GM12878 (cell line): Measurements from ENCODE around the gene CCDC169. TPM values are rescaled to one million over a fixed set of nuclear protein-coding genes. Genes with fewer than 3 reads are reported as not detected.
A peak's percentile ranks its signal among the peaks of the same experiment; 100 is the strongest.

Experiments used
- ATAC-seq: fragments of 200-7000 bp; cut with Tn5 transposase; 3 replicates; pipeline ENCODE4 v1.9.1; 2020; ENCODE audit warnings: mild to moderate bottlenecking, moderate library complexity
- BruUV-seq: library from RNA; stranded (reverse); fragments of 400-500 nt; replicated peaks from 2 replicates; lab custom pipeline; 2021; lab: Mats Ljungman, UMichigan
- CTCF ChIA-PET: fragments of 300-600 bp; sonication (Branson Sonifier 250); formaldehyde crosslinking; extraction: SDS; loops from one replicate; lab custom pipeline; 2021; ENCODE audit warnings: inconsistent platforms; lab: Yijun Ruan, JAX
- POLR2A ChIA-PET: fragments of 350-600 bp; formaldehyde crosslinking; extraction: SDS; loops from one replicate; lab custom pipeline; 2021; ENCODE audit warnings: inconsistent platforms; lab: Charles Lee
- RAD21 ChIA-PET: fragments of 300-600 bp; sonication (Branson Sonifier 250); formaldehyde crosslinking; loops from one replicate; lab custom pipeline; 2023; ENCODE audit warnings: antibody characterized with exemption; ENCODE audit not compliant: unreplicated experiment; lab: Charles Lee
- SMC1A ChIA-PET: fragments of 300-600 bp; sonication (Branson Sonifier 250); formaldehyde crosslinking; loops from one replicate; lab custom pipeline; 2023; ENCODE audit not compliant: unreplicated experiment, uncharacterized antibody; lab: Charles Lee
- DNase-seq: peaks from one replicate; pipeline ENCODE4 v3.0.0-alpha.2; 2011; ENCODE audit warnings: low read depth, low spot score
- FAIRE-seq: peaks from 3 replicates; lab custom pipeline; 2011; peaks lifted over from hg19 to GRCh38; lab: Jason Lieb, UNC
- H2AFZ ChIP-seq: 2 replicates; pipeline ENCODE4 v1.6.0; 2011; ENCODE audit warnings: low read depth, low read length, control low read depth; ENCODE audit not compliant: control insufficient read depth
- H3K27ac ChIP-seq: 2 replicates; pipeline ENCODE4 v1.5.1; 2011; ENCODE audit warnings: control low read depth; ENCODE audit not compliant: control insufficient read depth, insufficient read depth
- H3K27me3 ChIP-seq, 2 experiments: replicated peaks in 1 of 2; 2 replicates each; pipeline versions ENCODE4 v1.6.0 to v1.6.1; 2011; ENCODE audit warnings: low read length in 1 of 2; ENCODE audit not compliant: control insufficient read depth in 2 of 2, insufficient read depth in 2 of 2
- H3K36me3 ChIP-seq, 2 experiments: 2 replicates each; pipeline ENCODE4 v1.5.1; 2011; ENCODE audit warnings: low read length in 1 of 2; ENCODE audit not compliant: control insufficient read depth in 2 of 2, insufficient read depth in 2 of 2
- H3K4me1 ChIP-seq: 2 replicates; pipeline ENCODE4 v1.6.1; 2011; ENCODE audit warnings: mild to moderate bottlenecking, low read length, moderate library complexity, mixed read lengths; ENCODE audit not compliant: control insufficient read depth, insufficient read depth
- H3K4me2 ChIP-seq: 2 replicates; pipeline ENCODE4 v1.6.0; 2011; ENCODE audit warnings: control low read depth; ENCODE audit not compliant: control insufficient read depth, insufficient read depth
- H3K4me3 ChIP-seq: fragments of 200-600 bp; sonication (generic); 2 replicates; pipeline ENCODE4 v1.5.1; 2016
- H3K79me2 ChIP-seq: 2 replicates; pipeline ENCODE4 v1.6.0; 2011; ENCODE audit warnings: low read length; ENCODE audit not compliant: control insufficient read depth, insufficient read depth
- H3K9ac ChIP-seq: 2 replicates; pipeline ENCODE4 v1.8.0; 2011; ENCODE audit warnings: low read length, control low read depth, mixed read lengths; ENCODE audit not compliant: control insufficient read depth, insufficient read depth
- H3K9me3 ChIP-seq: replicated peaks from 3 replicates; pipeline ENCODE4 v1.5.1; 2011; ENCODE audit warnings: mild to moderate bottlenecking, low read length; ENCODE audit not compliant: control insufficient read depth, insufficient read depth
- H4K20me1 ChIP-seq: 2 replicates; pipeline ENCODE4 v1.6.0; 2011; ENCODE audit not compliant: control insufficient read depth, insufficient read depth
- BCL11A ChIP-seq: IDR thresholded peaks from 2 replicates; pipeline ENCODE4 v1.6.1; 2011; ENCODE audit warnings: low read depth, low read length
- CHD1 ChIP-seq: IDR thresholded peaks from 2 replicates; pipeline ENCODE4 v1.6.1; 2012; ENCODE audit warnings: low read depth, low read length, improper control_type of control experiment
- EP300 ChIP-seq, 2 experiments: fragments of 150-350 bp in 1 of 2; IDR thresholded peaks; 2 replicates each; pipeline ENCODE4 v1.6.1; 2011 to 2012; ENCODE audit warnings: low read depth in 2 of 2, low read length in 2 of 2, borderline replicate concordance in 1 of 2, improper control_type of control experiment in 1 of 2, inconsistent platforms in 1 of 2; ENCODE audit not compliant: control insufficient read depth in 1 of 2
- IKZF1 ChIP-seq: fragments of 450-650 bp; conservative IDR thresholded peaks from 2 replicates; pipeline ENCODE4 v1.6.1; 2017; ENCODE audit warnings: antibody characterized with exemption, mild to moderate bottlenecking
- RELB ChIP-seq: fragments of 450-650 bp; IDR thresholded peaks from 2 replicates; pipeline ENCODE4 v1.6.1; 2017; ENCODE audit warnings: low read depth, mild to moderate bottlenecking, moderate library complexity
- RUNX3 ChIP-seq: IDR thresholded peaks from 2 replicates; pipeline ENCODE4 v1.6.1; 2012; ENCODE audit warnings: low read length, inconsistent platforms
- SMAD5 ChIP-seq: IDR thresholded peaks from 2 replicates; pipeline ENCODE4 v1.6.1; 2016; ENCODE audit warnings: antibody characterized with exemption, low read depth
- USF1 ChIP-seq: IDR thresholded peaks from 2 replicates; pipeline ENCODE4 v1.6.1; 2011; ENCODE audit warnings: borderline replicate concordance, low read depth, mild to moderate bottlenecking, moderate library complexity, mixed read lengths, low read length; ENCODE audit not compliant: insufficient read depth; ENCODE audit errors: extremely low read length
- ZBTB40 ChIP-seq: fragments of 450-650 bp; IDR thresholded peaks from 2 replicates; pipeline ENCODE4 v1.6.1; 2016; ENCODE audit warnings: mild to moderate bottlenecking, moderate library complexity, borderline replicate concordance
- WGBS: methylation state at CpG from one replicate; pipeline ENCODE4 v1.1.6; 2016; ENCODE audit warnings: low lambda C conversion rate; ENCODE audit not compliant: insufficient replicate concordance, insufficient coverage; ENCODE audit errors: missing lambda C conversion rate; 5-methylcytosine and 5-hydroxymethylcytosine counted together
- in situ Hi-C: fragments of 300-500 bp; cut with MboI; formaldehyde crosslinking; loops from 9 replicates; pipeline ENCODE4 v1.14.3; 2018; ENCODE audit warnings: mixed read lengths
- intact Hi-C: fragments of 100-400 bp; cut with micrococcal nuclease; formaldehyde crosslinking; loops from one replicate; pipeline ENCODE4 v1.14.2; 2022; ENCODE audit not compliant: unreplicated experiment
- polyA plus RNA-seq, 11 experiments: library from polyadenylated mRNA; depleted of rRNA in 4 of 11; unstranded in 6 of 11; stranded (reverse) in 5 of 11; fragments of >200 nt; fragmentation: Nextera tagmentation in 4 of 11; fragmentation: Illumina TruSeq in 1 of 11; extraction: Ambion mirVana in 4 of 11; extraction: Trizol in 1 of 11; gene quantifications; 1 replicate in 1 of 11; 2 replicates in 10 of 11; pipeline versions ENCODE4 v1.2.1 to v1.2.3, GENCODE V29; 2011 to 2016; ENCODE audit warnings: inconsistent platforms in 2 of 11, missing spikeins in 2 of 11, low read depth in 1 of 11
- total RNA-seq, 4 experiments: library from RNA; depleted of rRNA in 3 of 4; stranded (reverse); fragments of >200 nt in 3 of 4; fragmentation: Illumina TruSeq in 1 of 4; extraction: Trizol in 1 of 4; gene quantifications; 2 replicates each; pipeline versions ENCODE4 v1.2.1 to v1.2.3, GENCODE V29; 2013 to 2021

CCDC169 gene
- total and polyA plus RNA-seq, 10 of the 15 experiments (the other 5 are each of a cell fraction or from before 2014, with no cell fraction given), result 0.13 to 1.4 (median 0.24) TPM; not detected in 4

- peak overlapping the region; percentile 80 for H3K9ac ChIP-seq
- SMC1A ChIA-PET, result interaction anchor here (1.6 to 3.5 kb wide), 7 partner anchors 10 to 637 kb away, joined by 4 to 27 read pairs (median 8); no protein-coding TSS in a partner anchor
- H3K4me1 ChIP-seq, result no peaks in the 10 kb centered on the region
- no peaks in the 10 kb centered on the region; the same call in 2 of the 3 replicates for H3K9me3 ChIP-seq
- in situ Hi-C loops (loop anchor here (5.0 kb wide), 1 partner anchor 72 kb away; no protein-coding TSS in a partner anchor), intact Hi-C loops (loop anchor here (1.0 to 5.0 kb wide), 7 partner anchors 50 to 722 kb away; partner anchors contain the start of gene ALG5)
- H2AFZ ChIP-seq, result peak overlapping the region; percentile 92
- H3K79me2 ChIP-seq, result no peaks in the 10 kb centered on the region; the same call in 1 of the 2 replicates
- BruUV-seq, result TSS peak; percentile 78
- DNase-seq (no peak), ATAC-seq (peak; percentile 53), FAIRE-seq (no peak)
- peak overlapping the region; percentile 45 for H3K27ac ChIP-seq
- no peaks in the 10 kb centered on the region for H4K20me1 ChIP-seq
- peak overlapping the region; percentile 77 for H3K4me3 ChIP-seq
- 4% methylated on average over 44 of the region's 50 CpGs for WGBS
- CTCF ChIA-PET, result interaction anchor here (0.7 to 8.5 kb wide), 11 partner anchors 10 to 390 kb away, joined by 3 to 94 read pairs (median 10); no protein-coding TSS in a partner anchor
- POLR2A ChIA-PET, result interaction anchor here (0.5 to 1.6 kb wide), 6 partner anchors 9 to 478 kb away, joined by 3 to 6 read pairs (median 3); no protein-coding TSS in a partner anchor
- H3K36me3 ChIP-seq, result no peaks in the 10 kb centered on the region
- RAD21 ChIA-PET, result interaction anchor here (0.5 to 8.6 kb wide), 10 partner anchors 10 to 634 kb away, joined by 3 to 67 read pairs (median 4); no protein-coding TSS in a partner anchor
- 0 out of 4 replicates have a peak, but pooled peaks cover 0 to 3% of the 10 kb centered on the region in 2 experiments for H3K27me3 ChIP-seq
- H3K4me2 ChIP-seq, result peak overlapping the region; percentile 94
- peak; percentile 14; the same call in 1 of the 2 replicates for TF ChIP-seq BCL11A
- TF ChIP-seq SMAD5, result no peak
- TF ChIP-seq RUNX3, result peak; percentile 43
- TF ChIP-seq CHD1, result no peak
- no peak for TF ChIP-seq USF1
- TF ChIP-seq IKZF1, result peak; percentile 52; the same call in 1 of the 2 replicates
- TF ChIP-seq ZBTB40, result no peak; the same call in 1 of the 2 replicates
- 0 out of 2 replicates have a peak, but pooled peaks have one; percentile 45 for TF ChIP-seq RELB
- TF ChIP-seq EP300 (IDR thresholded peaks at IDR 0.05; ENCODE audit: borderline replicate concordance in 1 of 2, control insufficient read depth in 1 of 2, low read depth in 2 of 2, low read length in 2 of 2), result peak in 1 of 2 experiments; percentile 43; a peak in 1 of 4 replicates
Observed at GRCh38 chr13:36345438-36346221, 48.0 kb upstream of the CCDC169 start.
